ENCODE measurements around the gene NLRC5. TPM values are rescaled to one million over a fixed set of nuclear protein-coding genes. Genes with fewer than 3 reads are reported as not detected.

NLRC5 gene
- total and polyA plus RNA-seq, 9 of the 15 experiments (the other 6 are each of a cell fraction or from before 2014, with no cell fraction given), result 0.59 to 0.71 TPM; not detected in 7

DNA sequence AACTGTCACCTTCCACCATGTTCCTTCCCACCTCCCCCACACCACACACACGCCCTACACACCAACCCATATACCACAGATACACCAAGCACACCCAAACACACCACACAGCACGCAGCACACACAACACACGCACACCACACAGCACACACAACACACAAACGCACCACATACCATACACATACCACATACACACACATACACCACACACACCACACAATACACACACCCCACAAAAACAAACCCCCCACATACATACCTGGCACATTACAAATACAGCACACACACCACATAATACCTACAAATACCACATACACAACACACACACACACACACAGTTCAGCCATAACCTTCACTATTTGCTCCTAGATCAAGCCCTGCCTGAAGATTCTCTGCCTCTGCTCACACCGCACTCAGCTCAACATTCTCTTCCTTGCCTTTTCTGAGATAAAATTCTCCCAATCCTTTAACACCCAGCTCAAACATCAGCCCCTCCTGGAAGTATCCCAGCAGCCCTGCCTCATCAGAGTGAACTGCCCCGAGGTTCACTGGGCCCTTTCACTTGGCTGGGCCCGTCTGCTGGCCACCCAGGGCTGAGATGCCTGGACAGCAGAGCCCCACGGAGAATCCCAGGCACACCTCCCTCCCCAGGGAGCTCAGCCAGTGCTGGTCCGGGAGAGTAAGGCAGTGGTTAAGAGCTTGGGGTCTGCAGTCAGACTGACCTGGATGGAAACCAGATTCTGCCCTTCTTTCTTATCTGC, 71.1 kb downstream of the NLRC5 start (continued):
- TF ChIP-seq, protein P1, sequence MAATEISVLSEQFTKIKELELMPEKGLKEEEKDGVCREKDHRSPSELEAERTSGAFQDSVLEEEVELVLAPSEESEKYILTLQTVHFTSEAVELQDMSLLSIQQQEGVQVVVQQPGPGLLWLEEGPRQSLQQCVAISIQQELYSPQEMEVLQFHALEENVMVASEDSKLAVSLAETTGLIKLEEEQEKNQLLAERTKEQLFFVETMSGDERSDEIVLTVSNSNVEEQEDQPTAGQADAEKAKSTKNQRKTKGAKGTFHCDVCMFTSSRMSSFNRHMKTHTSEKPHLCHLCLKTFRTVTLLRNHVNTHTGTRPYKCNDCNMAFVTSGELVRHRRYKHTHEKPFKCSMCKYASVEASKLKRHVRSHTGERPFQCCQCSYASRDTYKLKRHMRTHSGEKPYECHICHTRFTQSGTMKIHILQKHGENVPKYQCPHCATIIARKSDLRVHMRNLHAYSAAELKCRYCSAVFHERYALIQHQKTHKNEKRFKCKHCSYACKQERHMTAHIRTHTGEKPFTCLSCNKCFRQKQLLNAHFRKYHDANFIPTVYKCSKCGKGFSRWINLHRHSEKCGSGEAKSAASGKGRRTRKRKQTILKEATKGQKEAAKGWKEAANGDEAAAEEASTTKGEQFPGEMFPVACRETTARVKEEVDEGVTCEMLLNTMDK (IDR thresholded peaks at IDR 0.05; ENCODE audit: borderline replicate concordance, insufficient read depth, low read depth, low read length, poor library complexity, severe bottlenecking), result no peak
- no peak for TF ChIP-seq RERE (CRISPR knock-in tag; IDR thresholded peaks at IDR 0.05; ENCODE audit: borderline replicate concordance)
- no peak for TF ChIP-seq SAFB (IDR thresholded peaks at IDR 0.05; ENCODE audit: borderline replicate concordance, low read depth, low read length)
- TF ChIP-seq BRF2 (IDR thresholded peaks at IDR 0.05; ENCODE audit: borderline replicate concordance, insufficient read depth, insufficient read length), result no peak
- no peak for TF ChIP-seq NFXL1 (CRISPR knock-in tag; IDR thresholded peaks at IDR 0.05)
- TF ChIP-seq, protein P2, sequence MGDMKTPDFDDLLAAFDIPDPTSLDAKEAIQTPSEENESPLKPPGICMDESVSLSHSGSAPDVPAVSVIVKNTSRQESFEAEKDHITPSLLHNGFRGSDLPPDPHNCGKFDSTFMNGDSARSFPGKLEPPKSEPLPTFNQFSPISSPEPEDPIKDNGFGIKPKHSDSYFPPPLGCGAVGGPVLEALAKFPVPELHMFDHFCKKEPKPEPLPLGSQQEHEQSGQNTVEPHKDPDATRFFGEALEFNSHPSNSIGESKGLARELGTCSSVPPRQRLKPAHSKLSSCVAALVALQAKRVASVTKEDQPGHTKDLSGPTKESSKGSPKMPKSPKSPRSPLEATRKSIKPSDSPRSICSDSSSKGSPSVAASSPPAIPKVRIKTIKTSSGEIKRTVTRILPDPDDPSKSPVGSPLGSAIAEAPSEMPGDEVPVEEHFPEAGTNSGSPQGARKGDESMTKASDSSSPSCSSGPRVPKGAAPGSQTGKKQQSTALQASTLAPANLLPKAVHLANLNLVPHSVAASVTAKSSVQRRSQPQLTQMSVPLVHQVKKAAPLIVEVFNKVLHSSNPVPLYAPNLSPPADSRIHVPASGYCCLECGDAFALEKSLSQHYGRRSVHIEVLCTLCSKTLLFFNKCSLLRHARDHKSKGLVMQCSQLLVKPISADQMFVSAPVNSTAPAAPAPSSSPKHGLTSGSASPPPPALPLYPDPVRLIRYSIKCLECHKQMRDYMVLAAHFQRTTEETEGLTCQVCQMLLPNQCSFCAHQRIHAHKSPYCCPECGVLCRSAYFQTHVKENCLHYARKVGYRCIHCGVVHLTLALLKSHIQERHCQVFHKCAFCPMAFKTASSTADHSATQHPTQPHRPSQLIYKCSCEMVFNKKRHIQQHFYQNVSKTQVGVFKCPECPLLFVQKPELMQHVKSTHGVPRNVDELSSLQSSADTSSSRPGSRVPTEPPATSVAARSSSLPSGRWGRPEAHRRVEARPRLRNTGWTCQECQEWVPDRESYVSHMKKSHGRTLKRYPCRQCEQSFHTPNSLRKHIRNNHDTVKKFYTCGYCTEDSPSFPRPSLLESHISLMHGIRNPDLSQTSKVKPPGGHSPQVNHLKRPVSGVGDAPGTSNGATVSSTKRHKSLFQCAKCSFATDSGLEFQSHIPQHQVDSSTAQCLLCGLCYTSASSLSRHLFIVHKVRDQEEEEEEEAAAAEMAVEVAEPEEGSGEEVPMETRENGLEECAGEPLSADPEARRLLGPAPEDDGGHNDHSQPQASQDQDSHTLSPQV (IDR thresholded peaks at IDR 0.05), result no peak; the same call in 1 of the 2 replicates
- TF ChIP-seq NR2C1 (IDR thresholded peaks at IDR 0.05), result no peak
- TF ChIP-seq NR2C1 (tag; IDR thresholded peaks at IDR 0.05), result no peak
- no peak for TF ChIP-seq CAMTA2 (CRISPR knock-in tag; conservative IDR thresholded peaks at IDR 0.05)
- TF ChIP-seq ETV1 (tag; conservative IDR thresholded peaks at IDR 0.05; ENCODE audit: low read depth), result no peak
